Putamen (tissue), 1 donor: ENCODE data around the gene POSTN.

Experiments used
- DNase-seq: peaks from one replicate; pipeline ENCODE4 v3.0.0-alpha.2; 2016; ENCODE audit warnings: low spot score

Gene POSTN

DNA sequence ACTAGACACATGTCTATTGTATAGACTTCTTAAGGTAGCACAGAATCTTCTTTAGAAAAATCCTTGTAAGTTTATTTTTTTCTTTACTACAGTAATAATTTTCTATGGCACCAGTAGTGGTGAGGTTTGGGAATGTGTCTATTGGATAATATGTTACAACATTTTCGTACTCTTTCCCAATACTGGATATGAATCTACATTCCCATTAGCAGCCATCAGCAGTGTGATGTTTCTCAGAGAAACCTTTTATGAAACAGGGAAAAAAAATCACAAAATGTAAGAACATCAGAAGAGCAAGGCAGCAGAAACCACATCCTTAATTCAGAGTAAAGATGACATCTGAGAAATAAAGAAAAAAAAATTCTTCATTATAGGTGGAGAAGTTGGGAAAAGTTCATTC lies 83.3 kb downstream of the POSTN start:
- no peak for DNase-seq
